Measurements from ENCODE around the gene VIL1.

Gene VIL1

GRCh38 chr2:218438596-218438995 is 19.7 kb downstream of the VIL1 start:
- no peak for DNase-seq (ENCODE audit: low read depth in 2 of 2)

- no peak for DNase-seq (ENCODE audit: low read depth in 2 of 2)
Observed at GRCh38 chr2:218444692-218445357, 25.9 kb downstream of the VIL1 start.

DNA sequence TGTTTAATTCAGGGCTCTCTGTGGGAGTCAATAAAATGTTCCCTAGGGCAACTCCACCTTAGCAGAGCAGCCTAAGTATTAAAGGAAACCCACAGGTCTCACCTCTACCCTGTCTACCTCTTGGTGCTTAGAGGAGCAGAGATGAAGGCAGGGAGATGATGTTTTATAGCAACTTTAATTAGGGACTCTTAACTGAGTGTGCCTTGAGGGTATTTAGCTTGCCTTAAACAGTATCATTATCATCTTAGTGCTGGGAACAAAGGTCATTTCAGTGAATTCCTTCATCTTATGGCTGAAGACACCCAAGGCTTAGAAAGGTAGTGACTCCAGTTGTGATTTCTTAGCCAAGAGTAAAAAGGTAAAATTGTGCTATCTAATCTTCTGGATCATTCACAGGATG is 26.7 kb downstream of the VIL1 start:
- no peak for DNase-seq (ENCODE audit: low read depth in 2 of 2)

DNA sequence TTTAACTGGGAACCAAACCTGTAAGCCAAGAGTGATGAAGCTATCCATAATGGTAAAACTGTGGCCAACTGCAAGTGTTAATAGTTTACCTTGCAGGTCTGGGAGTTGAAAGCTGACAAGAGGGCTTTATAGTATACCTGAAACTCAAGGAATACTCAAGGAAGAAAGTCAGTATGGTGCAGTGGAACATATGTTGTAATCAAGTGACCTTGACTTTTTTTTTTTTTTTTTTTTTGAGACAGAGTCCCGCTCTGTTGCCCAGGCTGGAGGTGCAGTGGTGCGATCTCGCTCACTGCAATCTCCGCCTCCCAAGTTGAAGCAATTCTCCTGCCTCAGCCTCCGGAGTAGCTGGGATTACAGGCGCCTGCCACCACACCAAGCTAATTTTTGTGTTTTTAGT is 27.6 kb downstream of the VIL1 start:
- DNase-seq (ENCODE audit: low read depth in 2 of 2): no peak

DNA sequence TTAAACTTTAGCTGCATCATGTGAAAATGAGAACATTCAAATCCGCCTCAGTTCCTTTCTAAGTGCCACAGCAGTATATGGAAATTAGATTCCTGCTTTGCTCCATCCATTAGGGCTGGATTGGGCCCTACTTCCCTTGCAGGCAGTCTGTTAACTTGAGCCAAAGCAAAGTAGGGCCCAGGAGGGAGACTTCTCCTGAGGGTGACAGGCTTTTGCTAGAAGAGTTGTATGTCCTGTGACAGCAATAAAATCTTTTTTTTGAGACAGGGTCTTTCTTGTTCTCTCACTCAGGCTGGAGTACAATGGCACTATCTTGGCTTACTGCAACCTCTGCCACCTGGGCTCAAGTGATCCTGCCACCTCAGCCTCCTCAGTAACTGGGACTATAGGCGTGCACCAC is 28.1 kb downstream of the VIL1 start:
- no peak for DNase-seq (ENCODE audit: low read depth in 2 of 2)

- DNase-seq (ENCODE audit: low read depth in 2 of 2): no peak
Observed at GRCh38 chr2:218448934-218449333, 30.0 kb downstream of the VIL1 start.

DNA sequence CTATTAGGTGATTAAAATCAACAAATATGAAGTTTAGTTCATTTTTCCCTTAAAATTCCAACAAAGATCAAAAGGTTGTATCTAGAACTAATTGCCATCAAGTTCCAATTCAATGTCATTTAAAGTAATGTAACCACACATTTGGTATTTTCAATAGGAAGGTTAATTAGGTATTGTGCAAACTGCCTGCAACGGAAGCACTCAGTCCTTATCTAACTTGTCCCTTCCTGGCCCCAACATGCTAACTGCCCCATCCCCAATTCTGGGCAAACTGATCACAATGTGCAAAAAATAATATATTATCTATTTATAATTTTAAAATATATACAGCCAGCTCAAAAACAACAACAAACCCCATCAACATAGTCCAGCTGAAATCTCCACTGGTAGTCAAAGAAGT is 33.2 kb downstream of the VIL1 start:
- no peak for DNase-seq (ENCODE audit: low read depth in 2 of 2)

- DNase-seq (ENCODE audit: low read depth in 2 of 2): no peak
Observed at GRCh38 chr2:218456849-218457248, 37.9 kb downstream of the VIL1 start.

DNA sequence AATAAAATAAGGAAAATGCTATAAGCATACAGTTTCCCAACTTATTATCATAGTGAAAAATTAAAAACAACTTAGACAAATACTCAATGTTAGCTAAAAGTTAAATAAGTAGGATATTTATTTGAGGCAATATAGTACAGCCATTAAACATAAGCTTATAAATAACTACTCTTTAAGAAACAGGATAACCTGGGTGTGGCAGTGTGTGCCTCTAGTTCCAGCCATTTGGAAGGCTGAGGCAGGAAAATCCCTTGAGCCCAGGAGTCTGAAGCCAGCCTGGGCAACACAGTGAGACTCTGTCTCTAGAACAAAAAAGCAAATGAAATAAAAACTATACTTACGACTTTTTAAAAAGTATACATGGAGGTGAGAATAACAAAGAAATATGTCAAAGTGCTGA is 39.7 kb downstream of the VIL1 start:
- DNase-seq (ENCODE audit: low read depth in 2 of 2): no peak

- DNase-seq (ENCODE audit: low read depth in 2 of 2): no peak
Observed at GRCh38 chr2:218465987-218466633, 47.2 kb downstream of the VIL1 start.

GRCh38 chr2:218470448-218470847 is 51.5 kb downstream of the VIL1 start:
- no peak for DNase-seq (ENCODE audit: low read depth in 2 of 2)

GRCh38 chr2:218471036-218471435 is 52.1 kb downstream of the VIL1 start:
- DNase-seq (ENCODE audit: low read depth in 2 of 2): no peak

DNA sequence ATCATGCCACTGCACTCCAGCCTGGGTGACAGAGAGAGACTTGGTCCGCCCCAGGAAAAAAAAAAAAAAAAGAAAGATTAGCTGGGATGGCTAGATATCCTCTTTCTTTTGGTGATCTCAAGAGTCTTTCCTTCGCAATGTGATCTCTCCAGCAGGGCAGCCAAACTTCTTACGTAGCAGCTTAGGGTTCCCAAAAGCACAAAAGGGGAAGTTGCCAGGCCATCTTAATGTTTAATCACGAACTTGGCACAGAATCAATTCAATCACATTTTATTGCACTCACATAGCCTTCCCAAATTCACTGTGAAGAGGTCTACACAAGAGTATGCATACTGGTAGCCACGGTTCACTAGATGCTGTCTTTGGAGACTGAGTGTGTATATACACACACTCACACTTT is 53.1 kb downstream of the VIL1 start:
- DNase-seq (ENCODE audit: low read depth in 2 of 2): no peak

- DNase-seq (ENCODE audit: low read depth in 2 of 2): no peak
Observed at GRCh38 chr2:218472988-218473387, 54.1 kb downstream of the VIL1 start.

DNA sequence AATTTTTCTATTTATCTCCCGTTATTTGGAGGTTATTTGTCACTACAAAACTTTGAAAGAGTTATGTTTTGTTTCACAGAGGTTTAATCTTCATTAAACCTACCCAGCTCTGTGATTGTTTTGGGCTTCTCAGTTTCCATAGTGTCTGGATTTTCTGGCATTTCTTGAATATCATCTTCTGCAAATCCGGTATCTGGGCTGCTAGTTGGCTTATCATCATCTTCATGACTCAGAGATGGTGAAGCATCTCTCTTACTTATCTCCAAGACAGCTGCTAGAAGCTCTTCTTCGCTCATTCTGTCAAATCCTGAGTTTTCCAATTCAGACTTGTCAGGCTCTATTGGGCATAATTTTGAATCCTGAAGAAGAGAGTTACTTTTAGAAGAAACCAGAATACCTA is 55.6 kb downstream of the VIL1 start:
- DNase-seq (ENCODE audit: low read depth in 2 of 2): no peak

DNA sequence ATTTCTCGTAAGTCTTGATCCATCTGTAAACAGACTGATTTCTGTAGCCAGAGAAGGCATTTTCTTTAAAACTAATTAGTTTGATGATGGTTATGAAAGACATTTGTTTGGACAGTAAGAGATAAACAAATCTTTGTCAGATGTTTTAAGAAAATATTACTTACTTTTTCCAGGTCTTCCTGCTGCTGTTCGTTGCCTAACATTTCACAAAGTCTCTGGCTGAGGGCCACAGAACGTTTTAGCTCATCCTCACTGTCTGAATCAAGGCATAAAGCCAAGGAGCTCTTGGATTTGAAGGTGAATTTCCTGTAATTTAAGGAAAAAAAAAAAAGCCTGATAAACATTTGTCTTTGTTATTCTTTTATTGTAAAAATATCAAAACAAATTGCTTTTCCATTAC is 57.8 kb downstream of the VIL1 start:
- DNase-seq (ENCODE audit: low read depth in 2 of 2): no peak

- no peak for DNase-seq (ENCODE audit: low read depth in 2 of 2)
Observed at GRCh38 chr2:218477247-218477646, 58.3 kb downstream of the VIL1 start.

- DNase-seq (ENCODE audit: low read depth in 2 of 2): no peak
Observed at GRCh38 chr2:218478544-218478943, 59.6 kb downstream of the VIL1 start.

DNA sequence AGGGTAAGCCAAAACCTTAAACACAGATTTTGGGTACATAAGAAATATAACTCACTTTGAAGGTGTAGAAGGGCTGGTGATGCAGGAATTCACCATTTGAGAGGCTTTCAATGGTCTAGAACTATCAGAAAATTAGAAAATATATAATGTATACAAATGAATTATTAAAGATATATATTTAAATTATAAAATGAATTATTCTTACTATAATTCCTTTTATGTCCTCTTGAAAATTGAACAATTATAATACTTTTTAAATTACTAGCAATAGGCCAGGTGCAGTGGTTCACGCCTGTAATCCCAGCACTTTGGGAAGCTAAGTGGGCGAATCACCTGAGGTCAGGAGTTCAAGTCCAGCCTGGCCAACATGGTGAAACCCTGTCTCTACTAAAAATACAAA is 60.7 kb downstream of the VIL1 start:
- no peak for DNase-seq (ENCODE audit: low read depth in 2 of 2)

GRCh38 chr2:218482651-218483050 is 63.7 kb downstream of the VIL1 start:
- no peak for DNase-seq (ENCODE audit: low read depth in 2 of 2)

DNA sequence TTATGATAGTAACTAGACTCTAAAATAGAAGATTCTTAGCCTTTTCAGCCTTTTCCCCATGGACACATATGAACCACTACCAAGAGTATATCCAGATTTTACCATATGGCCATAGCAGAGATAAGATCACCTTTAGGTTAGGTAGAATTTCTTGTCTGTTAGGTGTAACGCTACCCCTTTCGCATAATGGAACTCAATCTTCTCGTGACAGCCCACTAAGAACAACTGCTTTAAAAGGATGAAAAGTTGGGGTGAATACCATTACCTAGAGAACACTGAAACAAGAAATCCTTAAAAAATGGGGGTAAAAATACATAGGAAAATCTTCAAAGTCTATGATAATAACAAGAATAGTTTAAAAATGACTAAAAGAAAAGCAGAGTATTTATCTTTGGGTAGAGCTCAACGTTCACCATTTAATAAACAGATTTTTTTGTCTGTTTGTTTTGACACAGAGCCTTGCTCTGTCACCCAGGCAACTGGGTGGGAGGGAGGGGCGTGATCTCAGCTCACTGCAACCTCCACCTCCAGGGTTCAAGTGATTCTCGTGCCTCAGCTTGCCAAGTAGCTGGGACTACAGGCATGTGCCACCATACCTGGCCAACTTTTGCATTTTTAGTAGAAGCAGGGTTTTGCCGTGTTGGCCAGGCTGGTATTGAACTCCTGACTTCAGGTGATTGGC is 67.2 kb downstream of the VIL1 start:
- DNase-seq (ENCODE audit: low read depth in 2 of 2): no peak

GRCh38 chr2:218500501-218501060 is 81.7 kb downstream of the VIL1 start:
- no peak for DNase-seq (ENCODE audit: low read depth in 2 of 2)

- DNase-seq (ENCODE audit: low read depth in 2 of 2): no peak
Observed at GRCh38 chr2:218501665-218502064, 82.7 kb downstream of the VIL1 start.
